Measurements from ENCODE around the gene DENND2A.
"Not testable (repeated sequence)": the region's sequence is repeated elsewhere in the genome, so short reads cannot be mapped to it uniquely, and the experiment has no call there.

The DENND2A gene

GRCh38 chr7:140623980-140624379, 16.6 kb downstream of the DENND2A start:
- ATAC-seq: no peak
- H3K27ac Mint-ChIP-seq: no peak overlapping the region
- no peaks in the 10 kb centered on the region for H3K4me1 Mint-ChIP-seq
- no peak overlapping the region for H3K4me3 Mint-ChIP-seq
- H3K9me3 Mint-ChIP-seq: no peaks in the 10 kb centered on the region
- H3K36me3 Mint-ChIP-seq: no peaks in the 10 kb centered on the region
- peaks cover 13% of the 10 kb centered on the region for H3K27me3 Mint-ChIP-seq

- H3K36me3 Mint-ChIP-seq: no peaks in the 10 kb centered on the region
- H3K27me3 Mint-ChIP-seq: peaks cover 11% of the 10 kb centered on the region
- no peak overlapping the region for H3K27ac Mint-ChIP-seq
- no peaks in the 10 kb centered on the region for H3K4me1 Mint-ChIP-seq
- H3K9me3 Mint-ChIP-seq: no peaks in the 10 kb centered on the region
- ATAC-seq: no peak
- no peak overlapping the region for H3K4me3 Mint-ChIP-seq
Measured at GRCh38 chr7:140621401-140622021, 19.1 kb downstream of the DENND2A start.

- not testable (repeated sequence) for ATAC-seq, H3K4me1 Mint-ChIP-seq, H3K36me3 Mint-ChIP-seq, H3K9me3 Mint-ChIP-seq, H3K4me3 Mint-ChIP-seq, H3K27ac Mint-ChIP-seq
- peaks cover 11% of the 10 kb centered on the region for H3K27me3 Mint-ChIP-seq
Measured at GRCh38 chr7:140619915-140620510, 20.6 kb downstream of the DENND2A start.

- no peak for ATAC-seq
- H3K9me3 Mint-ChIP-seq: no peaks in the 10 kb centered on the region
- no peak overlapping the region for H3K4me3 Mint-ChIP-seq
- no peak overlapping the region for H3K27ac Mint-ChIP-seq
- H3K4me1 Mint-ChIP-seq: no peaks in the 10 kb centered on the region
- H3K36me3 Mint-ChIP-seq: no peaks in the 10 kb centered on the region
- H3K27me3 Mint-ChIP-seq: peaks cover 5% of the 10 kb centered on the region
Measured at GRCh38 chr7:140619176-140619575, 21.4 kb downstream of the DENND2A start.

- no peak for ATAC-seq
- Mint-ChIP-seq H3K9me3 (no peaks in the 10 kb centered on the region), H3K27ac (no peak overlapping the region)
Measured at GRCh38 chr7:140618306-140618705, 22.3 kb downstream of the DENND2A start.

GRCh38 chr7:140617081-140617480, 23.5 kb downstream of the DENND2A start:
- no peak overlapping the region for H3K27ac Mint-ChIP-seq
- H3K4me3 Mint-ChIP-seq: no peak overlapping the region
- no peaks in the 10 kb centered on the region for H3K9me3 Mint-ChIP-seq
- ATAC-seq: no peak
- no peaks in the 10 kb centered on the region for H3K36me3 Mint-ChIP-seq
- H3K4me1 Mint-ChIP-seq: no peaks in the 10 kb centered on the region
- no peaks in the 10 kb centered on the region for H3K27me3 Mint-ChIP-seq

More at GRCh38 chr7:140618306-140618705, 22.3 kb downstream of the DENND2A start:
- Mint-ChIP-seq H3K4me3 (no peak overlapping the region), H3K27me3 (no peaks in the 10 kb centered on the region), H3K4me1 (no peaks in the 10 kb centered on the region), H3K36me3 (no peaks in the 10 kb centered on the region)

GRCh38 chr7:140616328-140616727, 24.3 kb downstream of the DENND2A start:
- ATAC-seq: no peak
- Mint-ChIP-seq H3K27me3 (no peaks in the 10 kb centered on the region), H3K9me3 (no peaks in the 10 kb centered on the region), H3K4me3 (no peak overlapping the region), H3K36me3 (no peaks in the 10 kb centered on the region), H3K4me1 (no peaks in the 10 kb centered on the region), H3K27ac (no peak overlapping the region)

- H3K36me3 Mint-ChIP-seq: no peaks in the 10 kb centered on the region
- no peak for ATAC-seq
Measured at GRCh38 chr7:140611641-140612040, 29.0 kb downstream of the DENND2A start.

GRCh38 chr7:140610204-140611165, 30.1 kb downstream of the DENND2A start:
- Mint-ChIP-seq H3K4me1 (no peaks in the 10 kb centered on the region), H3K36me3 (no peaks in the 10 kb centered on the region), H3K9me3 (no peaks in the 10 kb centered on the region), H3K27me3 (no peaks in the 10 kb centered on the region), H3K4me3 (no peak overlapping the region), H3K27ac (no peak overlapping the region)
- ATAC-seq: no peak

More at GRCh38 chr7:140611641-140612040, 29.0 kb downstream of the DENND2A start:
- no peaks in the 10 kb centered on the region for H3K9me3 Mint-ChIP-seq
- no peaks in the 10 kb centered on the region for H3K4me1 Mint-ChIP-seq
- H3K27me3 Mint-ChIP-seq: no peaks in the 10 kb centered on the region
- H3K4me3 Mint-ChIP-seq: no peak overlapping the region
- no peak overlapping the region for H3K27ac Mint-ChIP-seq

GRCh38 chr7:140609646-140610045, 31.0 kb downstream of the DENND2A start:
- H3K27me3 Mint-ChIP-seq: no peaks in the 10 kb centered on the region
- H3K36me3 Mint-ChIP-seq: no peaks in the 10 kb centered on the region
- H3K9me3 Mint-ChIP-seq: no peaks in the 10 kb centered on the region
- ATAC-seq: no peak
- H3K27ac Mint-ChIP-seq: no peak overlapping the region
- no peak overlapping the region for H3K4me3 Mint-ChIP-seq
- no peaks in the 10 kb centered on the region for H3K4me1 Mint-ChIP-seq

- Mint-ChIP-seq H3K4me3 (no peak overlapping the region), H3K36me3 (no peaks in the 10 kb centered on the region), H3K9me3 (no peaks in the 10 kb centered on the region), H3K4me1 (no peaks in the 10 kb centered on the region), H3K27ac (no peak overlapping the region), H3K27me3 (peaks cover under 1% of the 10 kb centered on the region)
- no peak for ATAC-seq
Measured at GRCh38 chr7:140607441-140607989, 33.1 kb downstream of the DENND2A start.

GRCh38 chr7:140605337-140605736, 35.3 kb downstream of the DENND2A start:
- Mint-ChIP-seq H3K9me3 (no peaks in the 10 kb centered on the region), H3K4me3 (no peak overlapping the region), H3K4me1 (no peaks in the 10 kb centered on the region), H3K36me3 (no peaks in the 10 kb centered on the region), H3K27me3 (peaks cover 12% of the 10 kb centered on the region), H3K27ac (no peak overlapping the region)
- no peak for ATAC-seq

GRCh38 chr7:140604760-140605159, 35.9 kb downstream of the DENND2A start:
- Mint-ChIP-seq H3K27me3 (peaks cover 18% of the 10 kb centered on the region), H3K4me1 (no peaks in the 10 kb centered on the region), H3K4me3 (no peak overlapping the region), H3K9me3 (no peaks in the 10 kb centered on the region), H3K27ac (no peak overlapping the region), H3K36me3 (no peaks in the 10 kb centered on the region)
- no peak for ATAC-seq

- Mint-ChIP-seq H3K9me3 (no peaks in the 10 kb centered on the region), H3K4me1 (no peaks in the 10 kb centered on the region), H3K4me3 (no peak overlapping the region), H3K36me3 (no peaks in the 10 kb centered on the region), H3K27ac (no peak overlapping the region), H3K27me3 (peaks cover 19% of the 10 kb centered on the region)
- no peak for ATAC-seq
Measured at GRCh38 chr7:140604076-140604475, 36.5 kb downstream of the DENND2A start.

GRCh38 chr7:140601566-140602174, 38.9 kb downstream of the DENND2A start:
- ATAC-seq: no peak
- no peaks in the 10 kb centered on the region for H3K36me3 Mint-ChIP-seq
- no peaks in the 10 kb centered on the region for H3K9me3 Mint-ChIP-seq
- peaks cover 32% of the 10 kb centered on the region for H3K27me3 Mint-ChIP-seq
- H3K4me1 Mint-ChIP-seq: no peaks in the 10 kb centered on the region
- H3K27ac Mint-ChIP-seq: no peak overlapping the region
- no peak overlapping the region for H3K4me3 Mint-ChIP-seq
